ENCODE measurements around the gene AHNAK.

DNA sequence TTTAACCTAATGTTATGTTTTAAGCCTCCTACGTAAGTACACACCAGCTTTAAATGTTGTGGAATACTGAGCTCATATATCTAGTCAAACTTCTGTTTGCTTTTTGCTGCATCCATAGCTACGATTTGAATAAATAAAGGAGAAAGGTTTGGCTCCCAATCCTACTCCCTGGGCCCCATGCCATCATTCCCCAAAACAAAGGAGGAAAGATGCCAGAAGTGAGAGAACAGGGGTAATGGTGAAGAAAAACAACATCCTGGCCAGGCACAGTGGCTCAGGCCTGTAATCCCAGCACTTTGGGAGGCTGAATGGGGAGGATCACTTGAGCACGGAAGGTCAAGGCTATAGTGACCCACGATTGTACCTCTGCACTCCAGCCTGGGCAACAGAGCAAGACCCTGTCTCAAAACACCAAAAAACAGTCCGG is 101.3 kb downstream of the AHNAK start:
- TF ChIP-seq, protein P1, sequence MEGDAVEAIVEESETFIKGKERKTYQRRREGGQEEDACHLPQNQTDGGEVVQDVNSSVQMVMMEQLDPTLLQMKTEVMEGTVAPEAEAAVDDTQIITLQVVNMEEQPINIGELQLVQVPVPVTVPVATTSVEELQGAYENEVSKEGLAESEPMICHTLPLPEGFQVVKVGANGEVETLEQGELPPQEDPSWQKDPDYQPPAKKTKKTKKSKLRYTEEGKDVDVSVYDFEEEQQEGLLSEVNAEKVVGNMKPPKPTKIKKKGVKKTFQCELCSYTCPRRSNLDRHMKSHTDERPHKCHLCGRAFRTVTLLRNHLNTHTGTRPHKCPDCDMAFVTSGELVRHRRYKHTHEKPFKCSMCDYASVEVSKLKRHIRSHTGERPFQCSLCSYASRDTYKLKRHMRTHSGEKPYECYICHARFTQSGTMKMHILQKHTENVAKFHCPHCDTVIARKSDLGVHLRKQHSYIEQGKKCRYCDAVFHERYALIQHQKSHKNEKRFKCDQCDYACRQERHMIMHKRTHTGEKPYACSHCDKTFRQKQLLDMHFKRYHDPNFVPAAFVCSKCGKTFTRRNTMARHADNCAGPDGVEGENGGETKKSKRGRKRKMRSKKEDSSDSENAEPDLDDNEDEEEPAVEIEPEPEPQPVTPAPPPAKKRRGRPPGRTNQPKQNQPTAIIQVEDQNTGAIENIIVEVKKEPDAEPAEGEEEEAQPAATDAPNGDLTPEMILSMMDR (IDR thresholded peaks at IDR 0.05; ENCODE audit: insufficient read depth, low read length, poor library complexity, severe bottlenecking) = no peak
- no peak for TF ChIP-seq EZH2phosphoT487 (conservative IDR thresholded peaks at IDR 0.05; ENCODE audit: low read length)
